ENCODE results near the gene MEF2A. TPM values are rescaled to one million over a fixed set of nuclear protein-coding genes. Genes with fewer than 3 reads are reported as not detected.

MEF2A gene
- total RNA-seq, 1 experiment from 2014 or later: 30.7 TPM

- TF ChIP-seq ERG (CRISPR knock-in tag; IDR thresholded peaks at IDR 0.05) (no peak), ZSCAN18 (CRISPR knock-in tag; IDR thresholded peaks at IDR 0.05) (no peak), GTF2I (CRISPR knock-in tag; conservative IDR thresholded peaks at IDR 0.05) (no peak), ZNF416 (CRISPR knock-in tag; IDR thresholded peaks at IDR 0.05) (no peak)
- TF ChIP-seq, protein P1, sequence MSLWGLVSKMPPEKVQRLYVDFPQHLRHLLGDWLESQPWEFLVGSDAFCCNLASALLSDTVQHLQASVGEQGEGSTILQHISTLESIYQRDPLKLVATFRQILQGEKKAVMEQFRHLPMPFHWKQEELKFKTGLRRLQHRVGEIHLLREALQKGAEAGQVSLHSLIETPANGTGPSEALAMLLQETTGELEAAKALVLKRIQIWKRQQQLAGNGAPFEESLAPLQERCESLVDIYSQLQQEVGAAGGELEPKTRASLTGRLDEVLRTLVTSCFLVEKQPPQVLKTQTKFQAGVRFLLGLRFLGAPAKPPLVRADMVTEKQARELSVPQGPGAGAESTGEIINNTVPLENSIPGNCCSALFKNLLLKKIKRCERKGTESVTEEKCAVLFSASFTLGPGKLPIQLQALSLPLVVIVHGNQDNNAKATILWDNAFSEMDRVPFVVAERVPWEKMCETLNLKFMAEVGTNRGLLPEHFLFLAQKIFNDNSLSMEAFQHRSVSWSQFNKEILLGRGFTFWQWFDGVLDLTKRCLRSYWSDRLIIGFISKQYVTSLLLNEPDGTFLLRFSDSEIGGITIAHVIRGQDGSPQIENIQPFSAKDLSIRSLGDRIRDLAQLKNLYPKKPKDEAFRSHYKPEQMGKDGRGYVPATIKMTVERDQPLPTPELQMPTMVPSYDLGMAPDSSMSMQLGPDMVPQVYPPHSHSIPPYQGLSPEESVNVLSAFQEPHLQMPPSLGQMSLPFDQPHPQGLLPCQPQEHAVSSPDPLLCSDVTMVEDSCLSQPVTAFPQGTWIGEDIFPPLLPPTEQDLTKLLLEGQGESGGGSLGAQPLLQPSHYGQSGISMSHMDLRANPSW (CRISPR knock-in tag; conservative IDR thresholded peaks at IDR 0.05; ENCODE audit: low read depth): no peak
Observed at GRCh38 chr15:99720533-99720932, 154.7 kb downstream of the MEF2A start (continued).

GRCh38 chr15:99721104-99721778, 155.5 kb downstream of the MEF2A start:
- ChIA-PET POLR2A (no interaction called here), CTCF (interaction anchor here (1.6 kb wide), 1 partner anchor 17 kb away, joined by 6 read pairs; no protein-coding TSS in a partner anchor)
- no peak for TF ChIP-seq ATF2 (CRISPR knock-in tag; IDR thresholded peaks at IDR 0.05; ENCODE audit: borderline replicate concordance, low read depth)
- TF ChIP-seq CBFB (CRISPR knock-in tag; IDR thresholded peaks at IDR 0.05; ENCODE audit: low read depth): no peak
- TF ChIP-seq AR (CRISPR knock-in tag; IDR thresholded peaks at IDR 0.05): no peak
- no peak for TF ChIP-seq GABPB1 (CRISPR knock-in tag; IDR thresholded peaks at IDR 0.05)
- no peak overlapping the region for H3K27ac Mint-ChIP-seq
- no peak for DNase-seq (ENCODE audit: low spot score)
- no peak overlapping the region for H3K4me3 Mint-ChIP-seq
- H3K9me3 Mint-ChIP-seq: peaks cover 19% of the 10 kb centered on the region
- H3K27me3 Mint-ChIP-seq (ENCODE audit: low read depth): no peaks in the 10 kb centered on the region
- no peak for ATAC-seq
- peaks cover 14% of the 10 kb centered on the region for H3K4me1 Mint-ChIP-seq
- peaks cover 26% of the 10 kb centered on the region for H3K36me3 Mint-ChIP-seq

DNA sequence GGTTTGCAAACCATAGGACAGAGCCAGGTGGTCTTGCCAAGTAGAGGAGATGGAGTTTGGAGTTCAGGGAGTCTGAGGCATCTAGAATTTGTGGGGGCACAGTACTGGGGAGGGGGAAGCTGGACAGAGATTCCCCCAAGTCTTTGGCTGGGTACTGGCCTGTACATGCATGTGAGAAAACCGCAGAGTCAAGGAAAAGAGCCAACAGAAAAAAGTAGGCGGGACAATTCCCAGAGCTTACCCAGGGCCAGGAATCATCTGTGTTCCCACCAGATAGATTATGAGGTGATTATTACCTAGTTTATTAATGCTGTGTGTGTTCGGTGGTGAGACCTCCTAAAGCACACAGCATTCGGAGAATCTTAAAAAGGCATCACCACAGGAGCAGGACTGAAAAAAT, 156.1 kb downstream of the MEF2A start:
- Mint-ChIP-seq H3K4me1 (peaks cover 16% of the 10 kb centered on the region), H3K9me3 (peaks cover 19% of the 10 kb centered on the region), H3K4me3 (no peak overlapping the region), H3K27me3 (ENCODE audit: low read depth) (no peaks in the 10 kb centered on the region), H3K36me3 (peaks cover 31% of the 10 kb centered on the region), H3K27ac (no peak overlapping the region)
- ATAC-seq: no peak
- POLR2A ChIA-PET: no interaction called here
- CTCF ChIA-PET: interaction anchor here (1.6 kb wide), 1 partner anchor 18 kb away, joined by 6 read pairs; no protein-coding TSS in a partner anchor
- DNase-seq (ENCODE audit: low spot score): no peak
- TF ChIP-seq ZNF138 (CRISPR knock-in tag; conservative IDR thresholded peaks at IDR 0.05) (no peak), NFATC4 (CRISPR knock-in tag; IDR thresholded peaks at IDR 0.05) (no peak), NR1H2 (CRISPR knock-in tag; IDR thresholded peaks at IDR 0.05) (no peak), ATF1 (CRISPR knock-in tag; IDR thresholded peaks at IDR 0.05) (no peak), ARID4B (CRISPR knock-in tag; IDR thresholded peaks at IDR 0.05; ENCODE audit: borderline replicate concordance) (no peak), ZNF219 (CRISPR knock-in tag; IDR thresholded peaks at IDR 0.05; ENCODE audit: borderline replicate concordance) (no peak), TP53 (CRISPR knock-in tag; IDR thresholded peaks at IDR 0.05) (no peak), MYBL2 (CRISPR knock-in tag; IDR thresholded peaks at IDR 0.05) (no peak), OVOL2 (CRISPR knock-in tag; IDR thresholded peaks at IDR 0.05; ENCODE audit: borderline replicate concordance) (no peak)
- TF ChIP-seq, protein P2, sequence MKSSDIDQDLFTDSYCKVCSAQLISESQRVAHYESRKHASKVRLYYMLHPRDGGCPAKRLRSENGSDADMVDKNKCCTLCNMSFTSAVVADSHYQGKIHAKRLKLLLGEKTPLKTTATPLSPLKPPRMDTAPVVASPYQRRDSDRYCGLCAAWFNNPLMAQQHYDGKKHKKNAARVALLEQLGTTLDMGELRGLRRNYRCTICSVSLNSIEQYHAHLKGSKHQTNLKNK (CRISPR knock-in tag; IDR thresholded peaks at IDR 0.05): no peak
